H1 (cell line): ENCODE results near the gene MACF1. TPM values are rescaled to one million over a fixed set of nuclear protein-coding genes. Genes with fewer than 3 reads are reported as not detected.

Experiments
- CTCF ChIA-PET: fragments of 300-600 bp; sonication (Branson Sonifier 250); formaldehyde crosslinking; loops from one replicate; lab custom pipeline; 2021; ENCODE audit not compliant: partially characterized antibody; lab: Charles Lee
- POLR2A ChIA-PET: fragments of 300-600 bp; sonication (Branson Sonifier 250); formaldehyde crosslinking; loops from one replicate; lab custom pipeline; 2021; ENCODE audit warnings: inconsistent platforms; ENCODE audit not compliant: partially characterized antibody; lab: Charles Lee
- DNase-seq, 2 experiments: peaks; one replicate each; pipeline versions ENCODE4 v3.0.0 to v3.0.0-alpha.2; 2010 to 2022; ENCODE audit warnings: low spot score in 2 of 2, low read depth in 1 of 2, mixed read lengths in 1 of 2
- FAIRE-seq: peaks from 2 replicates; lab custom pipeline; 2011; peaks lifted over from hg19 to GRCh38; lab: Jason Lieb, UNC
- H2AFZ ChIP-seq: 2 replicates; pipeline ENCODE4 v1.8.1; 2012; ENCODE audit warnings: low read length, inconsistent platforms
- H2AK5ac ChIP-seq: 2 replicates; pipeline ENCODE4 v1.6.1; 2013; ENCODE audit warnings: low read depth, low read length
- H2BK120ac ChIP-seq: replicated peaks from 2 replicates; pipeline ENCODE3; 2013; ENCODE audit warnings: low read depth, low read length, inconsistent platforms
- H2BK12ac ChIP-seq: 2 replicates; pipeline ENCODE4 v1.6.1; 2013; ENCODE audit warnings: low read depth, low read length
- H2BK15ac ChIP-seq: 2 replicates; pipeline ENCODE4 v1.6.1; 2013; ENCODE audit warnings: low read length
- H2BK20ac ChIP-seq: 2 replicates; pipeline ENCODE4 v1.6.1; 2013; ENCODE audit warnings: low read length
- H2BK5ac ChIP-seq: 2 replicates; pipeline ENCODE4 v1.6.1; 2013; ENCODE audit warnings: low read depth, low read length
- H3K14ac ChIP-seq: 2 replicates; pipeline ENCODE4 v1.6.1; 2013; ENCODE audit warnings: inconsistent platforms; ENCODE audit not compliant: insufficient read length
- H3K18ac ChIP-seq: 2 replicates; pipeline ENCODE4 v1.6.1; 2013; ENCODE audit warnings: low read length; ENCODE audit errors: extremely low read depth
- H3K23ac ChIP-seq: 2 replicates; pipeline ENCODE4 v1.6.1; 2013; ENCODE audit warnings: inconsistent platforms; ENCODE audit not compliant: insufficient read length
- H3K23me2 ChIP-seq: 2 replicates; pipeline ENCODE4 v1.6.1; 2013; ENCODE audit warnings: low read depth, low read length
- H3K27ac ChIP-seq: 2 replicates; pipeline ENCODE4 v1.6.1; 2011; ENCODE audit warnings: low read depth, low read length, inconsistent platforms
- H3K27me3 ChIP-seq, 4 experiments: replicated peaks in 1 of 4; 1 replicate in 1 of 4; 2 replicates in 3 of 4; pipeline versions ENCODE4 v1.6.1 to v1.8.1; 2011 to 2013; ENCODE audit warnings: low read length in 3 of 4, mild to moderate bottlenecking in 3 of 4, inconsistent platforms in 2 of 4, mixed read lengths in 2 of 4, moderate library complexity in 1 of 4; ENCODE audit not compliant: control insufficient read depth in 3 of 4, insufficient read depth in 3 of 4; ENCODE audit errors: extremely low read depth in 1 of 4
- H3K36me3 ChIP-seq, 4 experiments: 2 replicates each; pipeline versions ENCODE4 v1.6.1 to v1.8.1; 2011 to 2013; ENCODE audit warnings: mild to moderate bottlenecking in 4 of 4, low read length in 3 of 4, moderate library complexity in 2 of 4, control low read depth in 1 of 4, inconsistent platforms in 1 of 4; ENCODE audit not compliant: insufficient read depth in 4 of 4, control insufficient read depth in 2 of 4
- H3K4ac ChIP-seq: replicated peaks from 2 replicates; pipeline ENCODE3; 2013; ENCODE audit warnings: low read length, low read depth, mixed read lengths, inconsistent platforms; ENCODE audit not compliant: insufficient read length
- H3K4me1 ChIP-seq, 4 experiments: replicated peaks in 1 of 4; 1 replicate in 1 of 4; 2 replicates in 3 of 4; pipeline versions ENCODE4 v1.6.1 to v1.8.1; 2011 to 2013; ENCODE audit warnings: low read length in 3 of 4, inconsistent platforms in 2 of 4, mixed read lengths in 1 of 4; ENCODE audit not compliant: insufficient read depth in 4 of 4, control insufficient read depth in 3 of 4
- H3K4me2 ChIP-seq, 2 experiments: 2 replicates each; pipeline versions ENCODE4 v1.6.1 to v1.8.1; 2011 to 2013; ENCODE audit warnings: low read depth in 2 of 2, low read length in 2 of 2, control low read depth in 1 of 2, inconsistent platforms in 1 of 2, mild to moderate bottlenecking in 1 of 2; ENCODE audit not compliant: insufficient read depth in 1 of 2
- H3K4me3 ChIP-seq, 4 experiments: fragments of 200-600, 300-600 bp in 1 of 4; sonication (generic), shearing (Covaris generic), sonication (Bioruptor Twin) in 1 of 4; 2 replicates each; pipeline versions ENCODE4 v1.5.1 to v1.8.1; 2011 to 2016; ENCODE audit warnings: low read length in 4 of 4, low read depth in 3 of 4, control low read depth in 2 of 4, inconsistent platforms in 2 of 4, mild to moderate bottlenecking in 2 of 4, mixed read lengths in 1 of 4, moderate library complexity in 1 of 4; ENCODE audit not compliant: insufficient read depth in 2 of 4; ENCODE audit errors: extremely low read depth in 1 of 4
- H3K56ac ChIP-seq: replicated peaks from 2 replicates; pipeline ENCODE3; 2013; ENCODE audit warnings: low read depth, mild to moderate bottlenecking, mixed read lengths, low read length, inconsistent platforms; ENCODE audit not compliant: insufficient read length
- H3K79me1 ChIP-seq: 2 replicates; pipeline ENCODE4 v1.6.1; 2013; ENCODE audit warnings: low read depth, low read length, control low read depth
- H3K79me2 ChIP-seq, 2 experiments: 2 replicates each; pipeline versions ENCODE4 v1.6.1 to v1.8.1; 2012 to 2013; ENCODE audit warnings: low read length in 2 of 2, mild to moderate bottlenecking in 2 of 2, inconsistent platforms in 1 of 2; ENCODE audit not compliant: insufficient read depth in 2 of 2, control insufficient read depth in 1 of 2
- H3K9ac ChIP-seq, 4 experiments: replicated peaks in 1 of 4; 1 replicate in 1 of 4; 2 replicates in 3 of 4; pipeline versions ENCODE4 v1.6.1 to v1.8.1; 2011 to 2013; ENCODE audit warnings: low read depth in 3 of 4, low read length in 3 of 4, control low read depth in 2 of 4, mild to moderate bottlenecking in 2 of 4, moderate library complexity in 2 of 4, inconsistent platforms in 1 of 4; ENCODE audit errors: extremely low read depth in 1 of 4
- H3K9me3 ChIP-seq, 2 experiments: 2 replicates each; pipeline versions ENCODE4 v1.6.1 to v1.8.1; 2012 to 2013; ENCODE audit warnings: mild to moderate bottlenecking in 2 of 2, moderate library complexity in 2 of 2, control low read depth in 1 of 2, inconsistent platforms in 1 of 2, low read depth in 1 of 2, low read length in 1 of 2, mixed read lengths in 1 of 2; ENCODE audit not compliant: insufficient read depth in 2 of 2
- H4K20me1 ChIP-seq, 2 experiments: replicated peaks in 1 of 2; 2 replicates each; pipeline versions ENCODE3 to v1.8.1; 2011 to 2013; ENCODE audit warnings: inconsistent platforms in 2 of 2, low read length in 2 of 2, mild to moderate bottlenecking in 1 of 2; ENCODE audit not compliant: insufficient read depth in 2 of 2, control insufficient read depth in 1 of 2
- H4K5ac ChIP-seq: 2 replicates; pipeline ENCODE4 v1.6.1; 2013; ENCODE audit warnings: low read length, low read depth, mixed read lengths, inconsistent platforms; ENCODE audit not compliant: insufficient read length
- H4K8ac ChIP-seq: 2 replicates; pipeline ENCODE4 v1.8.0; 2013; ENCODE audit warnings: mild to moderate bottlenecking, moderate library complexity, low read length, inconsistent platforms; ENCODE audit not compliant: insufficient read depth; ENCODE audit errors: extremely low read depth
- H4K91ac ChIP-seq: replicated peaks from 2 replicates; pipeline ENCODE3; 2013; ENCODE audit warnings: low read length, mixed read lengths, inconsistent platforms; ENCODE audit not compliant: insufficient read length
- ASH2L ChIP-seq: fragments of 200-600, 300-600 bp; sonication (generic); IDR thresholded peaks from one replicate; pipeline ENCODE4 v1.7.1; 2017; ENCODE audit warnings: low read length
- BCL11A ChIP-seq, 2 experiments: IDR thresholded peaks; one replicate each; pipeline ENCODE4 v1.6.1; 2011; ENCODE audit warnings: low read depth in 2 of 2, low read length in 2 of 2, mild to moderate bottlenecking in 2 of 2
- CTBP2 ChIP-seq: IDR thresholded peaks from 2 replicates; pipeline ENCODE4 v1.7.0; 2011; ENCODE audit warnings: borderline replicate concordance, mild to moderate bottlenecking, moderate library complexity, mixed read lengths, low read length; ENCODE audit not compliant: insufficient read depth, insufficient read length
- HDAC2 ChIP-seq, 2 experiments: fragments of 300-600 bp in 1 of 2; sonication (generic) in 1 of 2; IDR thresholded peaks; 2 replicates each; pipeline ENCODE4 v1.6.1; 2011 to 2012; ENCODE audit warnings: low read depth in 2 of 2, low read length in 2 of 2, mild to moderate bottlenecking in 2 of 2, moderate library complexity in 2 of 2, borderline replicate concordance in 1 of 2, inconsistent platforms in 1 of 2
- WGBS, 2 experiments: shearing (Covaris generic) in 1 of 2; methylation state at CpG; one replicate each; pipeline versions ENCODE4 v1.1.6 to v1.1.7; 2013 to 2015; ENCODE audit warnings: low lambda C conversion rate in 2 of 2, mixed read lengths in 2 of 2, inconsistent platforms in 1 of 2, low coverage in 1 of 2, missing lambda C conversion rate in 1 of 2; ENCODE audit not compliant: insufficient replicate concordance in 2 of 2, insufficient coverage in 1 of 2, insufficient read length in 1 of 2; ENCODE audit errors: extremely low coverage in 1 of 2, missing lambda C conversion rate in 1 of 2; 5-methylcytosine and 5-hydroxymethylcytosine counted together
- polyA plus RNA-seq, 7 experiments: library from polyadenylated mRNA; depleted of rRNA in 3 of 7; stranded (reverse) in 5 of 7; unstranded in 2 of 7; fragments of >200 nt in 5 of 7; fragments of 200-250 nt in 2 of 7; gene quantifications; 1 replicate in 5 of 7; 2 replicates in 1 of 7; 4 replicates in 1 of 7; pipeline versions ENCODE4 v1.2.1 to v1.2.3, GENCODE V29; 2011 to 2013; ENCODE audit warnings: missing spikeins in 2 of 7, mixed read lengths in 2 of 7
- total RNA-seq: library from RNA; stranded (reverse); fragmentation: NEBNext Ultra II Directional; extraction: Animal tissue kit (Norgen Biotek cat#: 25700); gene quantifications from 2 replicates; pipeline ENCODE4 v1.2.1, GENCODE V29; 2021

MACF1 gene
- total and polyA plus RNA-seq, 2 of the 8 experiments (the other 6 are each of a cell fraction or from before 2014, with no cell fraction given), result 59.8 to 285 TPM

DNA sequence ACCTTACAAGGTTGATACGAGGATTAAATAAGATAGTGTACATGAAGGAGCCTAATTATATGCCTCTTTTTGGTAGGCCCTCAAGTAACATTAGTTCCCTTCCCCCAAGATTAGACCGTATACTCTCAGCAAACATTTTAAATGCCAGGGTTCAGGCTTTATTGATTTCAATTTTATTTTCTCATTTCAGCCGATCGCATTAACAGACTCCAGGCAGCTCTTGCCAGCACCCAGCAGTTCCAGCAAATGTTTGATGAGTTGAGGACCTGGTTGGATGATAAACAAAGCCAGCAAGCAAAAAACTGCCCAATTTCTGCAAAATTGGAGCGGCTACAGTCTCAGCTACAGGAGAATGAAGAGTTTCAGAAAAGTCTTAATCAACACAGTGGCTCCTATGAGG, 182.5 kb downstream of the MACF1 start:
- Histone ChIP-seq H3K23ac (no peak overlapping the region), H3K4me2 (no peak overlapping the region), H3K79me1 (peaks cover 2% of the 10 kb centered on the region; the same call in 1 of the 2 replicates), H3K23me2 (no peaks in the 10 kb centered on the region; the same call in 1 of the 2 replicates), H2BK120ac (no peak overlapping the region), H3K36me3 (peaks cover 23 to 59% (median 50%) of the 10 kb centered on the region in 4 experiments), H3K56ac (no peak overlapping the region), H2BK5ac (no peak overlapping the region), H3K79me2 (peaks cover 0 to 19% of the 10 kb centered on the region in 2 experiments; a peak in 2 of 4 replicates), H4K8ac (no peak overlapping the region), H4K5ac (no peak overlapping the region), H2BK20ac (no peak overlapping the region), H4K20me1 (peaks cover 2 to 3% of the 10 kb centered on the region in 2 experiments), H3K27me3 (no peaks in the 10 kb centered on the region), H3K14ac (no peak overlapping the region), H3K18ac (no peak overlapping the region), H3K4ac (no peak overlapping the region), H4K91ac (no peak overlapping the region), H3K27ac (no peak overlapping the region), H2AFZ (no peak overlapping the region), H3K9me3 (no peaks in the 10 kb centered on the region), H3K4me3 (no peak overlapping the region), H3K9ac (no peak overlapping the region), H2BK12ac (no peak overlapping the region), H2BK15ac (no peak overlapping the region), H2AK5ac (no peak overlapping the region), H3K4me1 (peaks cover 3 to 6% (median 4%) of the 10 kb centered on the region in 4 experiments; a peak in 4 of 7 replicates)
- TF ChIP-seq ASH2L, result no peak
- no peak for TF ChIP-seq CTBP2
- no peak for TF ChIP-seq HDAC2 (IDR thresholded peaks at IDR 0.05; ENCODE audit: borderline replicate concordance in 1 of 2, low read depth in 2 of 2, low read length in 2 of 2)
- TF ChIP-seq BCL11A (IDR thresholded peaks at IDR 0.05; ENCODE audit: low read depth in 2 of 2, low read length in 2 of 2), result no peak
- 90% methylated on average over 5 of the region's 5 CpGs; no CpG with 5 or more reads in 1 of the 2 experiments for WGBS, 2 experiments
- POLR2A ChIA-PET, result interaction anchor here (1.1 to 1.6 kb wide), 2 partner anchors 23 to 34 kb away, joined by 3 to 6 read pairs; no protein-coding TSS in a partner anchor
- DNase-seq (no peak), FAIRE-seq (no peak)
- CTCF ChIA-PET, result interaction anchor here (0.9 to 7.1 kb wide), 8 partner anchors 8 to 289 kb away, joined by 4 to 46 read pairs (median 8); no protein-coding TSS in a partner anchor
